CD4-positive, alpha-beta T cell (primary cell): ENCODE results near the gene CHRM4. TPM values are rescaled to one million over a fixed set of nuclear protein-coding genes. Genes with fewer than 3 reads are reported as not detected.
"Not testable (repeated sequence)": the region's sequence is repeated elsewhere in the genome, so short reads cannot be mapped to it uniquely, and the experiment has no call there.

Source experiments
- ATAC-seq: fragments of 200-7000 bp; cut with Tn5 transposase; one replicate; pipeline ENCODE4 v1.10.0; 2022; ENCODE audit warnings: mild to moderate bottlenecking; ENCODE audit not compliant: poor library complexity
- CTCF ChIA-PET: fragments of 350-600 bp; sonication (Branson Sonifier 250); formaldehyde crosslinking; loops from one replicate; lab custom pipeline; 2021; ENCODE audit warnings: antibody characterized with exemption, inconsistent platforms; lab: Charles Lee
- POLR2A ChIA-PET: fragments of 350-600 bp; sonication (Branson Sonifier 250); formaldehyde crosslinking; loops from one replicate; lab custom pipeline; 2021; ENCODE audit warnings: antibody characterized with exemption, inconsistent platforms; lab: Charles Lee
- DNase-seq, 14 experiments: peaks; one replicate each; pipeline ENCODE4 v3.0.0-alpha.2; 2013 to 2020; ENCODE audit warnings: mixed read lengths in 2 of 14
- H3K27ac ChIP-seq, 2 donors: one replicate each; pipeline versions ENCODE4 v1.5.1 to v1.7.0; 2013; ENCODE audit warnings: low read length in 2 of 2, low read depth in 1 of 2, mild to moderate bottlenecking in 1 of 2
- H3K27me3 ChIP-seq, 2 experiments: 1 replicate in 1 of 2; 2 replicates in 1 of 2; pipeline versions ENCODE4 v1.6.1 to v1.7.0; 2013; ENCODE audit warnings: low read length in 2 of 2, control low read depth in 1 of 2, mild to moderate bottlenecking in 1 of 2, moderate library complexity in 1 of 2; ENCODE audit not compliant: insufficient read depth in 2 of 2, control insufficient read depth in 1 of 2
- H3K36me3 ChIP-seq: one replicate; pipeline ENCODE4 v1.6.1; 2013; ENCODE audit warnings: low read length, control low read depth; ENCODE audit not compliant: insufficient read depth
- H3K4me1 ChIP-seq: one replicate; pipeline ENCODE4 v1.6.1; 2013; ENCODE audit warnings: low read length, control low read depth; ENCODE audit not compliant: insufficient read depth
- H3K4me3 ChIP-seq: one replicate; pipeline ENCODE4 v1.5.1; 2013; ENCODE audit warnings: mild to moderate bottlenecking, low read length, moderate library complexity
- H3K9me3 ChIP-seq, 2 experiments: 1 replicate in 1 of 2; 2 replicates in 1 of 2; pipeline versions ENCODE4 v1.6.1 to v1.7.0; 2013; ENCODE audit warnings: low read length in 2 of 2, mild to moderate bottlenecking in 2 of 2, control low read depth in 1 of 2, moderate library complexity in 1 of 2; ENCODE audit not compliant: control insufficient read depth in 1 of 2, insufficient read depth in 1 of 2
- H3K27ac Mint-ChIP-seq: one replicate; pipeline ENCODE4 v1.8.0; 2020; ENCODE audit warnings: mixed read lengths
- H3K27me3 Mint-ChIP-seq: one replicate; pipeline ENCODE4 v1.8.0; 2021; ENCODE audit warnings: mixed read lengths
- H3K36me3 Mint-ChIP-seq: one replicate; pipeline ENCODE4 v1.8.0; 2021; ENCODE audit warnings: low read depth, mixed read lengths
- H3K4me1 Mint-ChIP-seq: one replicate; pipeline ENCODE4 v1.8.0; 2021; ENCODE audit warnings: low read depth, mixed read lengths
- H3K4me3 Mint-ChIP-seq: one replicate; pipeline ENCODE4 v1.8.0; 2020; ENCODE audit warnings: mild to moderate bottlenecking, mixed read lengths
- H3K9me3 Mint-ChIP-seq: one replicate; pipeline ENCODE4 v1.8.0; 2020; ENCODE audit warnings: mixed read lengths
- CTCF ChIP-seq: fragments of 200-600 bp; IDR thresholded peaks from one replicate; pipeline ENCODE4 v1.8.0; 2022; ENCODE audit warnings: antibody characterized with exemption, mild to moderate bottlenecking
- intact Hi-C, 2 experiments: fragments of 100-400 bp; cut with DNase I in 1 of 2; cut with micrococcal nuclease in 1 of 2; formaldehyde crosslinking; loops; one replicate each; pipeline versions ENCODE4 v1.15.1 to v1.9.0; 2023 to 2025; cut with DNase I, micrococcal nuclease
- total RNA-seq, 174 experiments: library from RNA in 2 of 174; stranded (reverse) in 2 of 174; gene quantifications; one replicate each; pipeline ENCODE4 v1.2.3 and lab custom pipeline; 2021 to 2026

CHRM4 gene
- total RNA-seq, 2 experiments from 2014 or later: 3.2 to 3.7 TPM

- ATAC-seq (peak; percentile 47), DNase-seq (peak in 11 of 14 experiments; percentile 30 to 72 (median 54))
- Mint-ChIP-seq H3K9me3 (no peaks in the 10 kb centered on the region), H3K4me3 (peak overlapping the region; percentile 80), H3K27me3 (peaks cover 18% of the 10 kb centered on the region), H3K4me1 (peaks cover 4% of the 10 kb centered on the region), H3K36me3 (peaks cover 26% of the 10 kb centered on the region), H3K27ac (peak overlapping the region; percentile 57)
- intact Hi-C loops: loop anchor here in 1 of 2 experiments (1.0 kb wide), 1 partner anchor 30 kb away; no protein-coding TSS in a partner anchor
- TF ChIP-seq CTCF: no peak
- CTCF ChIA-PET: no interaction called here
- peaks cover 23 to 25% of the 10 kb centered on the region in 2 experiments for H3K27me3 ChIP-seq
- H3K36me3 ChIP-seq: peaks cover 30% of the 10 kb centered on the region
- peaks cover 0 to 22% of the 10 kb centered on the region in 2 experiments for H3K9me3 ChIP-seq
- H3K4me3 ChIP-seq: peak overlapping the region; percentile 73
- POLR2A ChIA-PET: interaction anchor here (0.6 to 1.0 kb wide), 4 partner anchors 10 to 1476 kb away, joined by 3 to 6 read pairs (median 3); no protein-coding TSS in a partner anchor
- peak overlapping the region in 1 of 2 donors; percentile 61 for H3K27ac ChIP-seq
- peaks cover 34% of the 10 kb centered on the region for H3K4me1 ChIP-seq
These were observed 11.1 kb downstream of the CHRM4 start for GRCh38 chr11:46380340-46381047.

- peaks cover 22 to 23% of the 10 kb centered on the region in 2 experiments for H3K27me3 ChIP-seq
- H3K4me3 ChIP-seq, H3K27me3 Mint-ChIP-seq, H3K9me3 Mint-ChIP-seq, intact Hi-C loops, H3K4me1 Mint-ChIP-seq: not testable (repeated sequence)
- Mint-ChIP-seq H3K4me3 (peak overlapping the region; percentile 77), H3K36me3 (peaks cover 32% of the 10 kb centered on the region), H3K27ac (peak overlapping the region; percentile 57)
- POLR2A ChIA-PET: interaction anchor here (0.6 to 2.8 kb wide), 3 partner anchors 27 to 1476 kb away, joined by 3 to 10 read pairs (median 5); no protein-coding TSS in a partner anchor
- ATAC-seq (peak; percentile 4), DNase-seq (peak in 1 of 14 experiments; percentile 39)
- peaks cover 0 to 16% of the 10 kb centered on the region in 2 experiments for H3K9me3 ChIP-seq
- CTCF ChIA-PET: interaction anchor here (0.8 kb wide), 1 partner anchor 28 kb away, joined by 3 read pairs; no protein-coding TSS in a partner anchor
- peaks cover 38% of the 10 kb centered on the region for H3K36me3 ChIP-seq
- peak overlapping the region; percentile 15 to 41 for H3K27ac ChIP-seq
- H3K4me1 ChIP-seq: peaks cover 34% of the 10 kb centered on the region
These were observed 11.9 kb downstream of the CHRM4 start for GRCh38 chr11:46379482-46380293.

GRCh38 chr11:46378811-46379481 is 12.6 kb downstream of the CHRM4 start:
- peaks cover 0 to 9% of the 10 kb centered on the region in 2 experiments for H3K9me3 ChIP-seq
- Mint-ChIP-seq H3K4me3 (peak overlapping the region; percentile 77), H3K27me3 (peaks cover 9% of the 10 kb centered on the region), H3K4me1 (peaks cover 4% of the 10 kb centered on the region), H3K9me3 (no peaks in the 10 kb centered on the region), H3K27ac (peak overlapping the region; percentile 47), H3K36me3 (peaks cover 32% of the 10 kb centered on the region)
- TF ChIP-seq CTCF: no peak
- CTCF ChIA-PET: interaction anchor here (2.4 kb wide), 1 partner anchor 27 kb away, joined by 8 read pairs; no protein-coding TSS in a partner anchor
- peaks cover 45% of the 10 kb centered on the region for H3K36me3 ChIP-seq
- H3K4me1 ChIP-seq: peaks cover 34% of the 10 kb centered on the region
- H3K27ac ChIP-seq: peak overlapping the region; percentile 15 to 41
- POLR2A ChIA-PET: interaction anchor here (0.9 to 2.8 kb wide), 3 partner anchors 19 to 30 kb away, joined by 4 to 10 read pairs (median 5); no protein-coding TSS in a partner anchor
- intact Hi-C loops: no loop called here
- DNase-seq (peak in 1 of 14 experiments; percentile 50), ATAC-seq (no peak)
- no peak overlapping the region for H3K4me3 ChIP-seq
- peaks cover 15 to 18% of the 10 kb centered on the region in 2 experiments for H3K27me3 ChIP-seq
